Fibroblast of lung (primary cell): Measurements from ENCODE around the gene PACSIN2. TPM values are rescaled to one million over a fixed set of nuclear protein-coding genes. Genes with fewer than 3 reads are reported as not detected.

Experiments used
- DNase-seq, 2 donors: peaks; one replicate each; pipeline versions ENCODE4 v3.0.0 to v3.0.0-alpha.2; 2010; ENCODE audit warnings: low read depth in 2 of 2
- H2AFZ ChIP-seq: 2 replicates; pipeline ENCODE4 v1.5.1; 2012; ENCODE audit warnings: low read length, control low read depth, inconsistent platforms
- H3K27ac ChIP-seq: 2 replicates; pipeline ENCODE4 v1.5.1; 2011; ENCODE audit warnings: low read length, control low read depth; ENCODE audit not compliant: insufficient read depth
- H3K27me3 ChIP-seq: 2 replicates; pipeline ENCODE4 v1.5.1; 2011; ENCODE audit warnings: mild to moderate bottlenecking, low read length; ENCODE audit not compliant: control insufficient read depth, insufficient read depth
- H3K36me3 ChIP-seq: 2 replicates; pipeline ENCODE4 v1.5.1; 2011; ENCODE audit warnings: low read length; ENCODE audit not compliant: control insufficient read depth, insufficient read depth
- H3K4me1 ChIP-seq: 2 replicates; pipeline ENCODE4 v1.5.1; 2011; ENCODE audit warnings: low read length; ENCODE audit not compliant: control insufficient read depth, insufficient read depth; ENCODE audit errors: extremely low read depth
- H3K4me2 ChIP-seq: 2 replicates; pipeline ENCODE4 v1.5.1; 2011; ENCODE audit warnings: low read length, control low read depth; ENCODE audit not compliant: insufficient read depth; ENCODE audit errors: extremely low read depth
- H3K4me3 ChIP-seq, 4 experiments: fragments of 200-600 bp in 1 of 4; sonication (generic) in 1 of 4; replicated peaks in 1 of 4; 2 replicates each; pipeline ENCODE4 v1.5.1; 2011 to 2016; ENCODE audit warnings: low read length in 4 of 4, low read depth in 3 of 4, mild to moderate bottlenecking in 3 of 4, control low read depth in 2 of 4, inconsistent platforms in 1 of 4, mixed read lengths in 1 of 4; ENCODE audit not compliant: insufficient read depth in 1 of 4; ENCODE audit errors: control extremely low read depth in 1 of 4
- H3K79me2 ChIP-seq: 2 replicates; pipeline ENCODE4 v1.5.1; 2012; ENCODE audit warnings: mild to moderate bottlenecking, low read length, inconsistent platforms; ENCODE audit not compliant: control insufficient read depth, insufficient read depth
- H3K9ac ChIP-seq: 2 replicates; pipeline ENCODE4 v1.5.1; 2011; ENCODE audit warnings: mild to moderate bottlenecking, low read length, control low read depth; ENCODE audit not compliant: insufficient read depth
- H3K9me3 ChIP-seq: 2 replicates; pipeline ENCODE4 v1.5.1; 2012; ENCODE audit warnings: low read depth, low read length; ENCODE audit not compliant: control insufficient read depth, insufficient read depth
- H4K20me1 ChIP-seq: 2 replicates; pipeline ENCODE4 v1.5.1; 2011; ENCODE audit warnings: low read length; ENCODE audit not compliant: control insufficient read depth, insufficient read depth; ENCODE audit errors: extremely low read depth
- EZH2 ChIP-seq: IDR thresholded peaks from 2 replicates; pipeline ENCODE4 v1.5.1; 2012; ENCODE audit warnings: low read length, control low read depth, mild to moderate bottlenecking; ENCODE audit errors: missing control alignments
- polyA plus RNA-seq, 2 donors: library from polyadenylated mRNA; depleted of rRNA in 1 of 2; stranded (reverse) in 1 of 2; unstranded in 1 of 2; fragments of >200 nt; gene quantifications; 2 replicates each; pipeline ENCODE4 v1.2.1, GENCODE V29; 2011 to 2012; ENCODE audit warnings: missing spikeins in 1 of 2
- total RNA-seq: library from RNA; depleted of rRNA; stranded (reverse); fragments of >200 nt; gene quantifications from 2 replicates; pipeline ENCODE4 v1.2.1, GENCODE V29; 2014
- TF ChIP-seq, protein P1 (sequence below), 2 donors: IDR thresholded peaks in 1 of 2; conservative IDR thresholded peaks in 1 of 2; 1 replicate in 1 of 2; 2 replicates in 1 of 2; pipeline ENCODE4 v1.5.1; 2011 to 2012; ENCODE audit warnings: low read length in 2 of 2, control low read depth in 1 of 2, inconsistent platforms in 1 of 2, low read depth in 1 of 2, mild to moderate bottlenecking in 1 of 2

Gene PACSIN2
- total and polyA plus RNA-seq, 2 donors (not counting 1 experiment from before 2014, with no cell fraction given) = 30.1 to 41.4 TPM

DNA sequence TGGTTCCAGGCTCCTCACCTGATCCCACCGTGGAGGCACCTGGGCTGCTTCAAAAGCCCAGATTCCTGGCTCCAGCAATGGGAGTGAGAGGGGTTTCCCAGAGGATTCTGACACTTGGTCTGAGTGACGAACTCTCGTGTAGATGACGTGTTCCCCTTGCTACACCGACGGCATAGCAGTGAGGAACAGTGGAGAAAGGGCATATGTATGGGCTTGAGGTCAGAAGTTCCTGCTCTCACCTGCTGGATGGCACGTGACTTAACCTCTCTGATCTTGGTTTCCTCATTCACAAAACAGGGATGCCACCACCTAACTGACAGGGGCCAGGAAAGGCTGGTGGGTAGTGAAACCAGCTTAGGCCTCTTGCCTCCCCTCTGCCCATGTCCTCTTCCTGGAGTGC lies 127.8 kb downstream of the PACSIN2 start:
- no peaks in the 10 kb centered on the region for H3K4me1 ChIP-seq
- H3K4me3 ChIP-seq = no peak overlapping the region
- no peak overlapping the region for H3K4me2 ChIP-seq
- no peaks in the 10 kb centered on the region for H3K27me3 ChIP-seq
- H3K79me2 ChIP-seq = no peaks in the 10 kb centered on the region
- H4K20me1 ChIP-seq = no peaks in the 10 kb centered on the region
- no peaks in the 10 kb centered on the region for H3K9me3 ChIP-seq
- H2AFZ ChIP-seq = no peak overlapping the region
- TF ChIP-seq, protein P1, sequence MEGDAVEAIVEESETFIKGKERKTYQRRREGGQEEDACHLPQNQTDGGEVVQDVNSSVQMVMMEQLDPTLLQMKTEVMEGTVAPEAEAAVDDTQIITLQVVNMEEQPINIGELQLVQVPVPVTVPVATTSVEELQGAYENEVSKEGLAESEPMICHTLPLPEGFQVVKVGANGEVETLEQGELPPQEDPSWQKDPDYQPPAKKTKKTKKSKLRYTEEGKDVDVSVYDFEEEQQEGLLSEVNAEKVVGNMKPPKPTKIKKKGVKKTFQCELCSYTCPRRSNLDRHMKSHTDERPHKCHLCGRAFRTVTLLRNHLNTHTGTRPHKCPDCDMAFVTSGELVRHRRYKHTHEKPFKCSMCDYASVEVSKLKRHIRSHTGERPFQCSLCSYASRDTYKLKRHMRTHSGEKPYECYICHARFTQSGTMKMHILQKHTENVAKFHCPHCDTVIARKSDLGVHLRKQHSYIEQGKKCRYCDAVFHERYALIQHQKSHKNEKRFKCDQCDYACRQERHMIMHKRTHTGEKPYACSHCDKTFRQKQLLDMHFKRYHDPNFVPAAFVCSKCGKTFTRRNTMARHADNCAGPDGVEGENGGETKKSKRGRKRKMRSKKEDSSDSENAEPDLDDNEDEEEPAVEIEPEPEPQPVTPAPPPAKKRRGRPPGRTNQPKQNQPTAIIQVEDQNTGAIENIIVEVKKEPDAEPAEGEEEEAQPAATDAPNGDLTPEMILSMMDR (conservative IDR thresholded peaks at IDR 0.05 in 1 of 2, IDR thresholded peaks at IDR 0.05 in 1 of 2; ENCODE audit: low read depth in 1 of 2, low read length in 2 of 2) = no peak
- TF ChIP-seq EZH2 = no peak
- no peak overlapping the region for H3K9ac ChIP-seq
- no peak overlapping the region for H3K27ac ChIP-seq
- peaks cover 19% of the 10 kb centered on the region for H3K36me3 ChIP-seq
- no peak for DNase-seq

DNA sequence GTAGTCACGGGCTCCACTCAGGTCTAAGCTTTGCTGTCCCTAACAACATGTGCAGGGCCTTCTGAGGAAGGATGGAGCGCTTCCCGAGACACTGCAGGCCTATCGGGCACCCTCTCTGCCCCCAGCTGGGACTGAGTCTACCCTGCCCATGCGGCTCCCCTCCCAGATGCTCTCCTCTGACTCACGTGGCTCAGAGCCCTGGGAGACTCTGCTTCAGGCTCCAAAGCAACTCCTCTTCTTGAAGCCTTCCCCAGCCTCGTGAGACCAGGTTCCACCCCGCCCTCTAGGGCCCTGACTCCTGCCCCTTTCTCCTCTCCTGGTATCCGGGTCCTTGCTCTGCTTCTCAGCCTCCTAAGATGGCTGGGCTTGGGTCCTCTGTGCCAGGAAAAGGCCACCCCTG lies 129.5 kb downstream of the PACSIN2 start:
- no peak for TF ChIP-seq EZH2
- TF ChIP-seq, protein P1 (conservative IDR thresholded peaks at IDR 0.05 in 1 of 2, IDR thresholded peaks at IDR 0.05 in 1 of 2; ENCODE audit: low read depth in 1 of 2, low read length in 2 of 2) = no peak
- no peak for DNase-seq
- no peaks in the 10 kb centered on the region for H3K9me3 ChIP-seq
- H3K79me2 ChIP-seq = no peaks in the 10 kb centered on the region
- H3K27me3 ChIP-seq = no peaks in the 10 kb centered on the region
- no peaks in the 10 kb centered on the region for H4K20me1 ChIP-seq
- H3K27ac ChIP-seq = no peak overlapping the region
- no peak overlapping the region for H3K9ac ChIP-seq
- H3K4me2 ChIP-seq = no peak overlapping the region
- H2AFZ ChIP-seq = no peak overlapping the region
- no peak overlapping the region for H3K4me3 ChIP-seq
- peaks cover 21% of the 10 kb centered on the region for H3K36me3 ChIP-seq
- no peaks in the 10 kb centered on the region for H3K4me1 ChIP-seq

DNA sequence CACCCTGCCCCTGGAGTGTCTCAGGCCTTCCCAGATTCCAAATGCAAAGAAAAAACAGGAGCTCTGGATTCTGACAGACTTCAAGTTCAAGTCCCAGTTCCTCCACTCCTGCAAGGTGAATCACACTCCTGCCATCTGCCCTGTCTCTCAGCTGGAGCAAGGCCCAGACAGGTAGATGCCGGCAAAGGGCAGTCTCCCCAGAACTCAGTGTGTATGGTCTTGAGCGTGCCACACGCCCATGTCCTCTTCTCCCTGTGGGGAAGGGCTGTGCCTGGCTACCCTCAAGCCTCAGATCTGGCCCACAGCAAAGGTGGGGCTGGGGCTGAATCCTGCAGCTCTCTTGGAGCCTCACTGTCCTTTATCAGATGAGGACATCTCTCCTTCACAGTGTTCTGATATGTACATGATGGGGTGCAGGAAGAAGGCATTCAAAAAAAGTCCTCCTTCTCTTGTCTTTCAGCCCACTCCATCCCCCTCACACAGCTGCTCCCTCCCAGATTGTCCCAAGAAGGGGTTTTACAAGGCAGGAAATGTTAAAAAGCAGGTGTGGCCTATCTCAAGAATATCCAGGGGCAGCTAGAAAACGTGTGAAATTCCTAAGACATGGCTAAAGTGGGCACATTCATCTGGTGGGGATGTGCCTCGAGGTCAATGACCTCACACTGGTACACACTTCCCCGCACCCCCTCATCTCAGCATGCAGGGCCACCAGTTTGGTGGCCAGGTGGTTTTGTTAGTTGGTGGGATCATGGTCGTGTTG lies 130.2 kb downstream of the PACSIN2 start:
- no peak for DNase-seq
- Histone ChIP-seq H3K9me3 (no peaks in the 10 kb centered on the region), H3K4me3 (no peak overlapping the region), H3K4me2 (no peak overlapping the region), H3K27ac (no peak overlapping the region), H3K79me2 (no peaks in the 10 kb centered on the region), H3K36me3 (peaks cover 21% of the 10 kb centered on the region), H2AFZ (no peak overlapping the region), H3K9ac (no peak overlapping the region), H3K27me3 (no peaks in the 10 kb centered on the region), H4K20me1 (no peaks in the 10 kb centered on the region), H3K4me1 (no peaks in the 10 kb centered on the region)
- TF ChIP-seq, protein P1 (conservative IDR thresholded peaks at IDR 0.05 in 1 of 2, IDR thresholded peaks at IDR 0.05 in 1 of 2; ENCODE audit: low read depth in 1 of 2, low read length in 2 of 2) = no peak
- no peak for TF ChIP-seq EZH2
